Mesendoderm (in vitro differentiated cells): Measurements from ENCODE around the gene RECQL5.
A peak's percentile ranks its signal among the peaks of the same experiment; 100 is the strongest.

Source experiments
- DNase-seq: peaks from one replicate; pipeline ENCODE4 v3.0.0; 2013
- H2AK5ac ChIP-seq: 2 replicates; pipeline ENCODE4 v1.6.1; 2013; ENCODE audit warnings: low read length, inconsistent platforms
- H2BK120ac ChIP-seq: 2 replicates; pipeline ENCODE4 v1.6.1; 2013; ENCODE audit warnings: low read depth, mild to moderate bottlenecking, low read length, moderate library complexity, mixed read lengths
- H2BK15ac ChIP-seq: replicated peaks from 2 replicates; pipeline ENCODE4 v1.6.1; 2013; ENCODE audit warnings: low read depth, mild to moderate bottlenecking, moderate library complexity
- H2BK5ac ChIP-seq: 2 replicates; pipeline ENCODE4 v1.6.1; 2013; ENCODE audit warnings: low read length, inconsistent platforms
- H3K18ac ChIP-seq: 2 replicates; pipeline ENCODE4 v1.6.1; 2013; ENCODE audit warnings: mild to moderate bottlenecking, low read length, mixed read lengths
- H3K23ac ChIP-seq: one replicate; pipeline ENCODE4 v1.6.1; 2013; ENCODE audit warnings: low read length
- H3K27ac ChIP-seq: 2 replicates; pipeline ENCODE4 v1.5.1; 2013; ENCODE audit warnings: low read depth, mild to moderate bottlenecking, inconsistent platforms, low read length, moderate library complexity
- H3K27me3 ChIP-seq: 2 replicates; pipeline ENCODE4 v1.6.1; 2013; ENCODE audit warnings: low read length, control low read depth, mild to moderate bottlenecking, inconsistent platforms; ENCODE audit not compliant: insufficient read depth, poor library complexity
- H3K36me3 ChIP-seq: 2 replicates; pipeline ENCODE4 v1.6.1; 2013; ENCODE audit warnings: low read length, inconsistent platforms; ENCODE audit not compliant: control insufficient read depth, insufficient read depth
- H3K4ac ChIP-seq: one replicate; pipeline ENCODE4 v1.6.1; 2013; ENCODE audit warnings: low read depth, mild to moderate bottlenecking, low read length, moderate library complexity
- H3K4me1 ChIP-seq: 2 replicates; pipeline ENCODE4 v1.6.1; 2013; ENCODE audit warnings: low read depth, low read length, inconsistent platforms; ENCODE audit not compliant: control insufficient read depth
- H3K4me2 ChIP-seq: 2 replicates; pipeline ENCODE4 v1.6.1; 2013; ENCODE audit warnings: low read length
- H3K4me3 ChIP-seq: 2 replicates; pipeline ENCODE4 v1.5.1; 2013; ENCODE audit warnings: mild to moderate bottlenecking, low read length
- H3K56ac ChIP-seq: one replicate; pipeline ENCODE4 v1.6.1; 2013; ENCODE audit warnings: low read length
- H3K79me1 ChIP-seq: 2 replicates; pipeline ENCODE4 v1.6.1; 2013; ENCODE audit warnings: low read length, inconsistent platforms
- H3K79me2 ChIP-seq: 2 replicates; pipeline ENCODE4 v1.6.1; 2013; ENCODE audit warnings: mild to moderate bottlenecking, low read length; ENCODE audit not compliant: control insufficient read depth, insufficient read depth
- H3K9ac ChIP-seq: 2 replicates; pipeline ENCODE4 v1.6.1; 2013; ENCODE audit warnings: low read length, inconsistent platforms
- H4K5ac ChIP-seq: one replicate; pipeline ENCODE4 v1.6.1; 2013; ENCODE audit warnings: low read length
- H4K8ac ChIP-seq: one replicate; pipeline ENCODE4 v1.6.1; 2013; ENCODE audit warnings: low read depth, mild to moderate bottlenecking, control low read depth, low read length, moderate library complexity
- WGBS: extraction: QIAGEN DNeasy Blood & Tissue Kit; methylation state at CpG from one replicate; pipeline ENCODE4 v1.1.7; 2013; ENCODE audit warnings: low lambda C conversion rate, missing lambda C conversion rate; ENCODE audit not compliant: insufficient coverage; ENCODE audit errors: extremely low coverage; 5-methylcytosine and 5-hydroxymethylcytosine counted together

The RECQL5 gene

DNA sequence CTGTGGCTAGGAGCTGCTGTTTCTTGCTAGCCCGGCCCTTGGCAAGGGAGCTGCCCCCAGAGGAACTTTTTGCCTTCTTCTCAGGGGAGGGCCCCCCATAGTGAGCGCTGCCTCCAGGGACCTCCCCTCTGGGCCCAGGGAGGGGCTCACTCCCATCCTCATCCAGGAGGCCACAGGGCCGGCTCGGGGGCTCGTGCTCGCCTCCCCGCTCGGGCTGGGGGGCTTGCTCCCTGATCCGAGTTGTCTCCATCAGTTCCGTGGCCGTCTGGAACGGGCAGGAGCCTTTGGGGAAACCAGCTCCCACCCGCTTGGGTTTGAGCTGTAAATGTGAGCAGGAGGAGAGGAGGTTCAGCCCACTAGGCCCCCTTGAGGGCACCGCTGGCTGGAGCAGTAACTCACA is 37.8 kb downstream of the RECQL5 start:
- Histone ChIP-seq H2BK15ac (no peak overlapping the region), H3K9ac (no peak overlapping the region), H4K8ac (no peak overlapping the region), H3K79me2 (no peaks in the 10 kb centered on the region), H3K23ac (no peak overlapping the region), H2BK120ac (no peak overlapping the region), H2BK5ac (no peak overlapping the region), H2AK5ac (no peak overlapping the region), H3K79me1 (no peaks in the 10 kb centered on the region), H3K4me1 (peaks cover 3% of the 10 kb centered on the region), H3K4me3 (no peak overlapping the region), H3K4ac (no peak overlapping the region), H3K18ac (no peak overlapping the region), H3K36me3 (no peaks in the 10 kb centered on the region), H3K4me2 (no peak overlapping the region), H3K56ac (no peak overlapping the region), H3K27ac (no peak overlapping the region), H4K5ac (no peak overlapping the region), H3K27me3 (no peaks in the 10 kb centered on the region)
- WGBS: no CpG with 5 or more reads among the region's 14 CpGs
- DNase-seq: no peak

- no peak overlapping the region for H3K4me3 ChIP-seq
- no peak overlapping the region for H3K23ac ChIP-seq
- H3K56ac ChIP-seq: no peak overlapping the region
- no peaks in the 10 kb centered on the region for H3K79me2 ChIP-seq
- H3K18ac ChIP-seq: no peak overlapping the region
- H3K27me3 ChIP-seq: no peaks in the 10 kb centered on the region
- no peak overlapping the region for H3K4me2 ChIP-seq
- H2AK5ac ChIP-seq: no peak overlapping the region
- no peak overlapping the region for H2BK15ac ChIP-seq
- no peak overlapping the region for H2BK5ac ChIP-seq
- H4K5ac ChIP-seq: no peak overlapping the region
- H2BK120ac ChIP-seq: no peak overlapping the region
- H4K8ac ChIP-seq: no peak overlapping the region
- no peaks in the 10 kb centered on the region for H3K36me3 ChIP-seq
- no peak overlapping the region for H3K9ac ChIP-seq
- H3K79me1 ChIP-seq: no peaks in the 10 kb centered on the region
- no CpG with 5 or more reads among the region's 6 CpGs for WGBS
- H3K4ac ChIP-seq: no peak overlapping the region
- H3K27ac ChIP-seq: no peak overlapping the region
- H3K4me1 ChIP-seq: peaks cover under 1% of the 10 kb centered on the region
- DNase-seq: no peak
These were observed 38.5 kb downstream of the RECQL5 start for GRCh38 chr17:75628425-75628824.

DNA sequence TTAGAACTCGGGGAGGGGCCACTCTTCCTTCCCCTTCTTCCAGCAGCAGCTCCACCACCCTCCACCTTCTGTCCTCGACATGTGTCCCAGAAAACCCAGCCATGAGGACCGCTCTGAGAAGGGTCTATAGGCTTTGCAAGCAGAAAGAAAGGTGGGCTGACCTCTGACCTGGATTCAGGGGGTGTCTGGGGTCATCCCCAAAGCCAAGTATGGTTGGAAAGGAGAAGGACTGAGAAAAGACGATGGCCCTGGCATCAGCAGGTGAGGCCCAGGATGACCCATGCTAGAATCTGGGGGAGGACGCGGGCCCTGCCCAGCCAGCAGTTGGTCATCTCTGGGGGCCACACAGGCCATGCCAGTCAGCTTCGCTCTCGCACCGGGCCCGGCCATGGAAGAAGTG is 39.9 kb downstream of the RECQL5 start:
- H3K79me1 ChIP-seq: no peaks in the 10 kb centered on the region
- no peak overlapping the region for H2BK5ac ChIP-seq
- no peak overlapping the region for H3K23ac ChIP-seq
- H2AK5ac ChIP-seq: no peak overlapping the region
- H3K18ac ChIP-seq: no peak overlapping the region
- no peak overlapping the region for H3K9ac ChIP-seq
- no peak overlapping the region for H3K4me3 ChIP-seq
- H3K27me3 ChIP-seq: no peaks in the 10 kb centered on the region
- H3K4ac ChIP-seq: no peak overlapping the region
- H3K27ac ChIP-seq: no peak overlapping the region
- H3K36me3 ChIP-seq: no peaks in the 10 kb centered on the region
- no peak overlapping the region for H2BK15ac ChIP-seq
- H3K4me1 ChIP-seq: no peaks in the 10 kb centered on the region
- no peaks in the 10 kb centered on the region for H3K79me2 ChIP-seq
- no peak overlapping the region for H2BK120ac ChIP-seq
- no peak overlapping the region for H3K56ac ChIP-seq
- no peak overlapping the region for H3K4me2 ChIP-seq
- H4K8ac ChIP-seq: no peak overlapping the region
- no peak overlapping the region for H4K5ac ChIP-seq
- DNase-seq: no peak
- no CpG with 5 or more reads among the region's 10 CpGs for WGBS

- Histone ChIP-seq H3K4me2 (no peak overlapping the region), H3K36me3 (no peaks in the 10 kb centered on the region), H3K18ac (no peak overlapping the region), H3K27me3 (no peaks in the 10 kb centered on the region), H3K4ac (no peak overlapping the region), H3K27ac (no peak overlapping the region), H3K4me1 (no peaks in the 10 kb centered on the region), H2BK5ac (no peak overlapping the region), H2AK5ac (no peak overlapping the region), H2BK15ac (no peak overlapping the region), H3K23ac (no peak overlapping the region), H3K9ac (no peak overlapping the region), H3K4me3 (no peak overlapping the region), H3K79me2 (no peaks in the 10 kb centered on the region), H3K56ac (no peak overlapping the region), H2BK120ac (no peak overlapping the region), H4K8ac (no peak overlapping the region), H4K5ac (no peak overlapping the region), H3K79me1 (no peaks in the 10 kb centered on the region)
- no CpG with 5 or more reads among the region's 11 CpGs for WGBS
- no peak for DNase-seq
These were observed 40.4 kb downstream of the RECQL5 start for GRCh38 chr17:75626496-75627038.

DNA sequence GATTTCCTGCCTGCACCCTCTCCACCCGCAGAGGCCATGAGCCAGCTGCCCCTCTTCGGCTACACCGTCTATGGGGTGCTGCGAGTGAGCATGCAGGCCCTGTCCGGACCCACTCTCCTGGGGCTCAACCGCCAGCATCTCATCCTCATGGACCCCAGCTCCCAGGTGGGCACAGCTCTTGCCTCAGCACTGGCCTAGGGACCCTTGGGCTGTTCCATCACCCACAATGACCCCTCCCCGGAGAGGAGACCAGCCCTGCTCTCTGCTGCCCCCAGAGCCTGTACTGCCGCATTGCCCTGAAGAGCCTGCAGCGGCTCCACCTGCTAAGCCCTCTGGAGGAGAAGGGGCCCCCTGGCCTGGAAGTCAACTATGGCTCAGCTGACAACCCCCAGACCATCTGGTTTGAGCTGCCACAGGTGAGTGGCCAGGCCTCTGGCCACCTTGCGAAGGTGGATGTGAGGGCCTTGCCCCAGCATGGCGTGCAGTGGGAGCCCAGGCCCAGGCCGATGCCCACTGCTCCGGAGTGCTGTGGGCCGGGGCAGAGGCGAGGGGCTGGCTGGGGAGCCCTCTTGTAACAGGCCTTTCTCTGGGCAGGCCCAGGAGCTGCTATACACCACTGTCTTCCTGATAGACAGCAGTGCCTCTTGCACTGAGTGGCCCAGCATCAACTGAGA is 41.0 kb downstream of the RECQL5 start:
- Histone ChIP-seq H3K27me3 (no peaks in the 10 kb centered on the region), H3K56ac (no peak overlapping the region), H4K8ac (no peak overlapping the region), H3K4me3 (no peak overlapping the region), H3K23ac (no peak overlapping the region), H2BK15ac (no peak overlapping the region), H3K79me1 (no peaks in the 10 kb centered on the region), H3K4me1 (no peaks in the 10 kb centered on the region), H3K4me2 (no peak overlapping the region), H4K5ac (no peak overlapping the region), H2AK5ac (no peak overlapping the region), H2BK5ac (no peak overlapping the region), H3K79me2 (no peaks in the 10 kb centered on the region), H3K36me3 (no peaks in the 10 kb centered on the region), H3K18ac (no peak overlapping the region), H3K4ac (no peak overlapping the region), H3K9ac (no peak overlapping the region), H3K27ac (no peak overlapping the region), H2BK120ac (no peak overlapping the region)
- peak; percentile 58 for DNase-seq
- WGBS: no CpG with 5 or more reads among the region's 15 CpGs
